H9 (cell line): ENCODE measurements around the gene DPF3. TPM values are rescaled to one million over a fixed set of nuclear protein-coding genes. Genes with fewer than 3 reads are reported as not detected.

ENCODE experiments used
- DNase-seq: peaks from one replicate; pipeline ENCODE4 v3.0.0-alpha.2; 2017
- H2AFZ ChIP-seq: one replicate; pipeline ENCODE4 v1.6.1; 2013; ENCODE audit warnings: mild to moderate bottlenecking, low read length, control low read depth, moderate library complexity
- H2AK5ac ChIP-seq: 2 replicates; pipeline ENCODE4 v1.6.1; 2013; ENCODE audit warnings: low read length, control low read depth, mixed read lengths; ENCODE audit not compliant: insufficient read length
- H2BK120ac ChIP-seq: one replicate; pipeline ENCODE4 v1.6.1; 2013; ENCODE audit warnings: low read depth, mild to moderate bottlenecking, low read length, control low read depth, inconsistent platforms; ENCODE audit not compliant: poor library complexity, severe bottlenecking
- H2BK12ac ChIP-seq: 2 replicates; pipeline ENCODE4 v1.6.1; 2013; ENCODE audit warnings: low read length, control low read depth, mixed read lengths, low read depth; ENCODE audit not compliant: insufficient read length
- H2BK15ac ChIP-seq: 2 replicates; pipeline ENCODE4 v1.6.1; 2013; ENCODE audit warnings: low read depth, low read length, control low read depth
- H2BK20ac ChIP-seq: one replicate; pipeline ENCODE4 v1.6.1; 2013; ENCODE audit warnings: low read depth, mild to moderate bottlenecking, low read length, control low read depth, inconsistent platforms; ENCODE audit not compliant: poor library complexity, severe bottlenecking
- H2BK5ac ChIP-seq: 2 replicates; pipeline ENCODE4 v1.6.1; 2013; ENCODE audit warnings: low read length, control low read depth, mixed read lengths; ENCODE audit not compliant: insufficient read length
- H3K14ac ChIP-seq: 2 replicates; pipeline ENCODE4 v1.6.1; 2013; ENCODE audit warnings: low read length, control low read depth; ENCODE audit not compliant: insufficient read depth
- H3K18ac ChIP-seq: 2 replicates; pipeline ENCODE4 v1.6.1; 2013; ENCODE audit warnings: low read depth, mild to moderate bottlenecking, mixed read lengths, low read length, control low read depth; ENCODE audit not compliant: insufficient read length
- H3K23ac ChIP-seq: 2 replicates; pipeline ENCODE4 v1.6.1; 2013; ENCODE audit warnings: low read length, control low read depth, mixed read lengths, low read depth; ENCODE audit not compliant: insufficient read length
- H3K23me2 ChIP-seq: 2 replicates; pipeline ENCODE4 v1.6.1; 2013; ENCODE audit warnings: low read depth, mild to moderate bottlenecking, mixed read lengths, low read length, control low read depth; ENCODE audit not compliant: insufficient read length, poor library complexity, severe bottlenecking
- H3K27ac ChIP-seq: 2 replicates; pipeline ENCODE4 v1.5.1; 2013; ENCODE audit warnings: low read length, control low read depth, mixed read lengths, low read depth; ENCODE audit not compliant: insufficient read length
- H3K27me3 ChIP-seq: 2 replicates; pipeline ENCODE4 v1.6.1; 2013; ENCODE audit warnings: low read length, control low read depth, inconsistent platforms; ENCODE audit not compliant: insufficient read depth
- H3K4ac ChIP-seq: 2 replicates; pipeline ENCODE4 v1.6.1; 2013; ENCODE audit warnings: low read depth, mild to moderate bottlenecking, control low read depth, inconsistent platforms, low read length, moderate library complexity
- H3K4me1 ChIP-seq: 2 replicates; pipeline ENCODE4 v1.6.1; 2013; ENCODE audit warnings: low read length, control low read depth, inconsistent platforms; ENCODE audit not compliant: insufficient read depth
- H3K4me2 ChIP-seq: 2 replicates; pipeline ENCODE4 v1.6.1; 2013; ENCODE audit warnings: low read length, control low read depth, mixed read lengths; ENCODE audit not compliant: insufficient read length, insufficient read depth
- H3K56ac ChIP-seq: 2 replicates; pipeline ENCODE4 v1.6.1; 2013; ENCODE audit warnings: low read depth, mild to moderate bottlenecking, mixed read lengths, low read length, control low read depth; ENCODE audit not compliant: insufficient read length
- H3K79me1 ChIP-seq: 2 replicates; pipeline ENCODE4 v1.6.1; 2013; ENCODE audit warnings: low read depth, mild to moderate bottlenecking, moderate library complexity, low read length, control low read depth, inconsistent platforms; ENCODE audit not compliant: insufficient read depth, poor library complexity, severe bottlenecking
- H3K79me2 ChIP-seq: 2 replicates; pipeline ENCODE4 v1.6.1; 2013; ENCODE audit warnings: low read length, control low read depth, inconsistent platforms; ENCODE audit not compliant: insufficient read depth
- H3K9ac ChIP-seq: 2 replicates; pipeline ENCODE4 v1.6.1; 2013; ENCODE audit warnings: low read length, control low read depth, mixed read lengths; ENCODE audit not compliant: insufficient read length; ENCODE audit errors: extremely low read depth
- H3K9me3 ChIP-seq: one replicate; pipeline ENCODE4 v1.6.1; 2013; ENCODE audit warnings: low read depth, low read length, inconsistent platforms; ENCODE audit not compliant: control insufficient read depth
- H3T11ph ChIP-seq: one replicate; pipeline ENCODE4 v1.6.1; 2013; ENCODE audit warnings: mild to moderate bottlenecking, low read length, control low read depth, inconsistent platforms
- H4K20me1 ChIP-seq: one replicate; pipeline ENCODE4 v1.6.1; 2013; ENCODE audit not compliant: control insufficient read depth, insufficient read length, insufficient read depth
- H4K5ac ChIP-seq: 2 replicates; pipeline ENCODE4 v1.6.1; 2013; ENCODE audit warnings: low read depth, mild to moderate bottlenecking, mixed read lengths, low read length, control low read depth; ENCODE audit not compliant: insufficient read length
- H4K8ac ChIP-seq: replicated peaks from 2 replicates; pipeline ENCODE4 v1.6.1; 2013; ENCODE audit warnings: low read length, control low read depth, mixed read lengths, low read depth; ENCODE audit not compliant: insufficient read length
- H4K91ac ChIP-seq: 2 replicates; pipeline ENCODE4 v1.6.1; 2013; ENCODE audit warnings: low read depth, mild to moderate bottlenecking, moderate library complexity, mixed read lengths, low read length, control low read depth; ENCODE audit not compliant: insufficient read length
- H3K27ac Mint-ChIP-seq, 3 experiments: 2 replicates in 2 of 3; 3 replicates in 1 of 3; pipeline ENCODE4 v1.8.0; 2020 to 2021; ENCODE audit warnings: mixed read lengths in 3 of 3, mild to moderate bottlenecking in 1 of 3, moderate library complexity in 1 of 3
- H3K27me3 Mint-ChIP-seq: 2 replicates; pipeline ENCODE4 v1.8.0; 2021; ENCODE audit warnings: low read depth, mild to moderate bottlenecking, moderate library complexity, mixed read lengths
- H3K36me3 Mint-ChIP-seq, 3 experiments: 2 replicates in 2 of 3; 3 replicates in 1 of 3; pipeline ENCODE4 v1.8.0; 2020 to 2021; ENCODE audit warnings: low read depth in 3 of 3, mixed read lengths in 3 of 3; ENCODE audit not compliant: insufficient read depth in 1 of 3
- H3K4me1 Mint-ChIP-seq, 2 experiments: 2 replicates each; pipeline ENCODE4 v1.8.0; 2020; ENCODE audit warnings: mixed read lengths in 2 of 2
- H3K4me3 Mint-ChIP-seq, 2 experiments: 2 replicates in 1 of 2; 3 replicates in 1 of 2; pipeline ENCODE4 v1.8.0; 2020 to 2021; ENCODE audit warnings: mild to moderate bottlenecking in 2 of 2, mixed read lengths in 2 of 2, moderate library complexity in 1 of 2
- H3K9me3 Mint-ChIP-seq, 2 experiments: 2 replicates in 1 of 2; 3 replicates in 1 of 2; pipeline ENCODE4 v1.8.0; 2020; ENCODE audit warnings: mild to moderate bottlenecking in 2 of 2, mixed read lengths in 2 of 2, moderate library complexity in 1 of 2
- WGBS: extraction: QIAGEN DNeasy Blood & Tissue Kit; methylation state at CpG from one replicate; pipeline ENCODE4 v1.1.7; 2013; ENCODE audit warnings: missing lambda C conversion rate, low lambda C conversion rate, mixed read lengths; ENCODE audit not compliant: insufficient read length; ENCODE audit errors: extremely low coverage; 5-methylcytosine and 5-hydroxymethylcytosine counted together
- total RNA-seq: library from RNA; stranded (reverse); gene quantifications from 2 replicates; pipeline ENCODE4 v1.2.1, GENCODE V29; 2021
- TF ChIP-seq, protein P1 (sequence below): fragments of 200-600 bp; sonication (generic); conservative IDR thresholded peaks from 3 replicates; pipeline ENCODE4 v1.8.0; 2021; ENCODE audit warnings: antibody characterized with exemption, mild to moderate bottlenecking

The DPF3 gene
- total RNA-seq, 1 experiment from 2014 or later = not detected

DNA sequence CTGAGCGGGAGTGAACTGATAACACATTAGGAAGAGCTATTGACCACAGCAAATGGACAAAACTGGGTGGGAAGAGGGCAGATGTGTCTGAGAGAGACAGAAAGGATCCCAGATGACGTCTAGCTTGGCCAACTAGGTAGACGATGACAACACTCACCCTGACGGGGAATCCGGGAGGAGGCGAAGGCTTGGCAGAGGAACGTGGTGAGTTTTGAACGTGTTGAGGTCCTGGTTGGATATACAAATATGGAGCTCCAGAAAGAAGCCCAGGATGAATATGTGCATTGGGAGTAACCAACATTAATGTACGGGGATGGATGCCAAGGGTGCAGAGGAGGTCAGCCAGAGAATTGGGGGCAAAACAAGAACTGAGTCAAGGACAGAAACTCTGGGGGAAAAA lies 60.7 kb downstream of the DPF3 start:
- H3K36me3 Mint-ChIP-seq = no peaks in the 10 kb centered on the region
- Histone ChIP-seq H3K79me2 (no peaks in the 10 kb centered on the region), H3K56ac (no peak overlapping the region), H2AFZ (no peak overlapping the region), H3T11ph (no peak overlapping the region), H3K9ac (no peak overlapping the region), H4K20me1 (no peaks in the 10 kb centered on the region), H2BK12ac (no peak overlapping the region), H3K4me1 (no peaks in the 10 kb centered on the region), H4K5ac (no peak overlapping the region), H2AK5ac (no peak overlapping the region), H4K8ac (no peak overlapping the region), H3K14ac (no peak overlapping the region), H3K4ac (no peak overlapping the region), H2BK120ac (no peak overlapping the region), H3K9me3 (no peaks in the 10 kb centered on the region), H3K23ac (no peak overlapping the region), H3K27ac (no peak overlapping the region), H4K91ac (no peak overlapping the region), H2BK20ac (no peak overlapping the region), H3K18ac (no peak overlapping the region), H3K23me2 (no peaks in the 10 kb centered on the region), H2BK15ac (no peak overlapping the region), H2BK5ac (no peak overlapping the region), H3K27me3 (no peaks in the 10 kb centered on the region), H3K4me2 (no peak overlapping the region), H3K79me1 (no peaks in the 10 kb centered on the region)
- TF ChIP-seq, protein P1, sequence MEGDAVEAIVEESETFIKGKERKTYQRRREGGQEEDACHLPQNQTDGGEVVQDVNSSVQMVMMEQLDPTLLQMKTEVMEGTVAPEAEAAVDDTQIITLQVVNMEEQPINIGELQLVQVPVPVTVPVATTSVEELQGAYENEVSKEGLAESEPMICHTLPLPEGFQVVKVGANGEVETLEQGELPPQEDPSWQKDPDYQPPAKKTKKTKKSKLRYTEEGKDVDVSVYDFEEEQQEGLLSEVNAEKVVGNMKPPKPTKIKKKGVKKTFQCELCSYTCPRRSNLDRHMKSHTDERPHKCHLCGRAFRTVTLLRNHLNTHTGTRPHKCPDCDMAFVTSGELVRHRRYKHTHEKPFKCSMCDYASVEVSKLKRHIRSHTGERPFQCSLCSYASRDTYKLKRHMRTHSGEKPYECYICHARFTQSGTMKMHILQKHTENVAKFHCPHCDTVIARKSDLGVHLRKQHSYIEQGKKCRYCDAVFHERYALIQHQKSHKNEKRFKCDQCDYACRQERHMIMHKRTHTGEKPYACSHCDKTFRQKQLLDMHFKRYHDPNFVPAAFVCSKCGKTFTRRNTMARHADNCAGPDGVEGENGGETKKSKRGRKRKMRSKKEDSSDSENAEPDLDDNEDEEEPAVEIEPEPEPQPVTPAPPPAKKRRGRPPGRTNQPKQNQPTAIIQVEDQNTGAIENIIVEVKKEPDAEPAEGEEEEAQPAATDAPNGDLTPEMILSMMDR = no peak
- no peak overlapping the region for H3K4me3 Mint-ChIP-seq
- no CpG with 5 or more reads among the region's 9 CpGs for WGBS
- no peaks in the 10 kb centered on the region for H3K9me3 Mint-ChIP-seq
- no peak for DNase-seq
- peaks cover 12 to 13% of the 10 kb centered on the region in 2 experiments; a peak in 3 of 4 replicates for H3K4me1 Mint-ChIP-seq
- no peak overlapping the region for H3K27ac Mint-ChIP-seq
- H3K27me3 Mint-ChIP-seq = peaks cover 27% of the 10 kb centered on the region
